Measurements from ENCODE around the gene SPTB. TPM values are rescaled to one million over a fixed set of nuclear protein-coding genes. Genes with fewer than 3 reads are reported as not detected.

The SPTB gene
- total RNA-seq, 1 donor from 2014 or later, result 1.8 TPM

GRCh38 chr14:64743061-64743460 is 136.6 kb downstream of the SPTB start:
- no peak for DNase-seq (ENCODE audit: low read depth)
- H3K4me3 ChIP-seq (ENCODE audit: low read depth, low read length), result no peak overlapping the region
- TF ChIP-seq, protein P1, sequence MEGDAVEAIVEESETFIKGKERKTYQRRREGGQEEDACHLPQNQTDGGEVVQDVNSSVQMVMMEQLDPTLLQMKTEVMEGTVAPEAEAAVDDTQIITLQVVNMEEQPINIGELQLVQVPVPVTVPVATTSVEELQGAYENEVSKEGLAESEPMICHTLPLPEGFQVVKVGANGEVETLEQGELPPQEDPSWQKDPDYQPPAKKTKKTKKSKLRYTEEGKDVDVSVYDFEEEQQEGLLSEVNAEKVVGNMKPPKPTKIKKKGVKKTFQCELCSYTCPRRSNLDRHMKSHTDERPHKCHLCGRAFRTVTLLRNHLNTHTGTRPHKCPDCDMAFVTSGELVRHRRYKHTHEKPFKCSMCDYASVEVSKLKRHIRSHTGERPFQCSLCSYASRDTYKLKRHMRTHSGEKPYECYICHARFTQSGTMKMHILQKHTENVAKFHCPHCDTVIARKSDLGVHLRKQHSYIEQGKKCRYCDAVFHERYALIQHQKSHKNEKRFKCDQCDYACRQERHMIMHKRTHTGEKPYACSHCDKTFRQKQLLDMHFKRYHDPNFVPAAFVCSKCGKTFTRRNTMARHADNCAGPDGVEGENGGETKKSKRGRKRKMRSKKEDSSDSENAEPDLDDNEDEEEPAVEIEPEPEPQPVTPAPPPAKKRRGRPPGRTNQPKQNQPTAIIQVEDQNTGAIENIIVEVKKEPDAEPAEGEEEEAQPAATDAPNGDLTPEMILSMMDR (conservative IDR thresholded peaks at IDR 0.05; ENCODE audit: low read depth, low read length), result no peak

DNA sequence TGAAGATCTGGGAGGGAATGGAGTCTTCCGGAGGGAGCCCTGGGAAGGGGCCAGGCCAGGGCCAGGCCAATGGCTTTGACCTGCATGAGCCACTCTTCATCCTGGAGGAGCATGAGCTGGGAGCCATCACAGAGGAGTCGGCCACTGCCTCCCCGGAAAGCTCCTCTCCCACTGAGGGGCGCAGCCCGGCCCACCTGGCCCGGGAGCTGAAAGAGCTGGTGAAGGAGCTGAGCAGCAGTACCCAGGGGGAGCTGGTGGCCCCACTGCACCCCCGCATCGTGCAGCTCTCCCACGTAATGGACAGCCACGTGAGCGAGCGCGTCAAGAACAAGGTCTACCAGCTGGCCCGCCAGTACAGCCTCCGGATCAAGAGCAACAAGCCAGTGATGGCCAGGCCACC is 137.7 kb downstream of the SPTB start:
- no peak for DNase-seq (ENCODE audit: low read depth)
- TF ChIP-seq, protein P1 (conservative IDR thresholded peaks at IDR 0.05; ENCODE audit: low read depth, low read length), result no peak
- no peak overlapping the region for H3K4me3 ChIP-seq (ENCODE audit: low read depth, low read length)

DNA sequence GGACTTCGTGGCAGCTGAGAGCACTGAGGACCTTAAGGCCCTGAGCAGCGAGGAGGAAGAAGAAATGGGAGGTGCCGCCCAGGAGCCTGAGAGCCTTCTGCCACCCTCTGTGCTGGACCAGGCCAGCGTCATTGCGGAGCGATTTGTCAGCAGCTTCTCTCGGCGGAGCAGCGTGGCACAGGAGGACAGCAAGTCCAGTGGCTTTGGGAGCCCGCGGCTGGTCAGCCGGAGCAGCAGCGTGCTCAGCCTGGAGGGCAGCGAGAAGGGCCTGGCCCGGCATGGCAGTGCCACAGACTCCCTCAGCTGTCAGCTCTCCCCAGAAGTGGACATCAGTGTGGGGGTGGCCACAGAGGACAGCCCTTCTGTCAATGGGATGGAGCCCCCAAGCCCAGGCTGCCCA is 138.5 kb downstream of the SPTB start:
- TF ChIP-seq, protein P1 (conservative IDR thresholded peaks at IDR 0.05; ENCODE audit: low read depth, low read length), result no peak
- DNase-seq (ENCODE audit: low read depth), result no peak
- H3K4me3 ChIP-seq (ENCODE audit: low read depth, low read length), result no peak overlapping the region

DNA sequence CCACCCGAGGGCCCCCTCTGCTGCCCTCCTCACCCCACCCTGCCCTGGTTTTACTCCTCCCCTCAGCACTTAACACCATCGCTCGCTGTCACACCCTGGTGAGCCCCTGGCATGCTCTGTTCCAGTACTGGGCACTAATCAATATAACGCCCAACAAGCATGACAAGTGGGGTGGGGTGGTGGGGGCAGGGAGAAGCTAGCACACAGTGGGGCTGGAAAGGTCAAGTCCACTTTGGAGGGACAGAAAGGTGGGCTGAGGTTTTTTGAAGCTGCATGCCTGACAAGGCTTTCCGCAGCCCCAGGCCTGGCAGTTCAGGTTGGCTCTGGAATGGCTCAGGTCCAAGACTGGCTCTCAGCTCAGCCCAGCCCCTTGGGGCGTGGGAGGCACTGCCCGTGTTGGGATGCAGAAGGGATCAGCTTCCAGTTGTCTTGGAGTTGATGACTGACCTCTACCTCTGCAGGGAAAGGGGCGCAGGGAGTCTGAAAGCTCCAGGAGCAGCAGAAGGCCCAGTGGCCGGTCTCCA is 141.4 kb downstream of the SPTB start:
- no peak overlapping the region for H3K4me3 ChIP-seq (ENCODE audit: low read depth, low read length)
- DNase-seq (ENCODE audit: low read depth), result no peak
- TF ChIP-seq, protein P1 (conservative IDR thresholded peaks at IDR 0.05; ENCODE audit: low read depth, low read length), result no peak

- DNase-seq (ENCODE audit: low read depth), result no peak
- TF ChIP-seq, protein P1 (conservative IDR thresholded peaks at IDR 0.05; ENCODE audit: low read depth, low read length), result no peak
- H3K4me3 ChIP-seq (ENCODE audit: low read depth, low read length), result no peak overlapping the region
Measured at GRCh38 chr14:64737391-64738280, 142.1 kb downstream of the SPTB start.

GRCh38 chr14:64736271-64737169 is 143.2 kb downstream of the SPTB start:
- TF ChIP-seq, protein P1 (conservative IDR thresholded peaks at IDR 0.05; ENCODE audit: low read depth, low read length), result no peak

More at GRCh38 chr14:64736271-64737169, 143.2 kb downstream of the SPTB start:
- DNase-seq (ENCODE audit: low read depth), result no peak
- no peak overlapping the region for H3K4me3 ChIP-seq (ENCODE audit: low read depth, low read length)
